CD4-positive, alpha-beta T cell (primary cell): Measurements from ENCODE around the gene HLCS. TPM values are rescaled to one million over a fixed set of nuclear protein-coding genes. Genes with fewer than 3 reads are reported as not detected.

Experiments
- ATAC-seq: fragments of 200-7000 bp; cut with Tn5 transposase; one replicate; pipeline ENCODE4 v1.10.0; 2022; ENCODE audit warnings: mild to moderate bottlenecking; ENCODE audit not compliant: poor library complexity
- CTCF ChIA-PET: fragments of 350-600 bp; sonication (Branson Sonifier 250); formaldehyde crosslinking; loops from one replicate; lab custom pipeline; 2021; ENCODE audit warnings: antibody characterized with exemption, inconsistent platforms; lab: Charles Lee
- POLR2A ChIA-PET: fragments of 350-600 bp; sonication (Branson Sonifier 250); formaldehyde crosslinking; loops from one replicate; lab custom pipeline; 2021; ENCODE audit warnings: antibody characterized with exemption, inconsistent platforms; lab: Charles Lee
- DNase-seq, 14 experiments: peaks; one replicate each; pipeline ENCODE4 v3.0.0-alpha.2; 2013 to 2020; ENCODE audit warnings: mixed read lengths in 2 of 14
- H3K27ac ChIP-seq, 2 donors: one replicate each; pipeline versions ENCODE4 v1.5.1 to v1.7.0; 2013; ENCODE audit warnings: low read length in 2 of 2, low read depth in 1 of 2, mild to moderate bottlenecking in 1 of 2
- H3K27me3 ChIP-seq, 2 experiments: 1 replicate in 1 of 2; 2 replicates in 1 of 2; pipeline versions ENCODE4 v1.6.1 to v1.7.0; 2013; ENCODE audit warnings: low read length in 2 of 2, control low read depth in 1 of 2, mild to moderate bottlenecking in 1 of 2, moderate library complexity in 1 of 2; ENCODE audit not compliant: insufficient read depth in 2 of 2, control insufficient read depth in 1 of 2
- H3K36me3 ChIP-seq: one replicate; pipeline ENCODE4 v1.6.1; 2013; ENCODE audit warnings: low read length, control low read depth; ENCODE audit not compliant: insufficient read depth
- H3K4me1 ChIP-seq: one replicate; pipeline ENCODE4 v1.6.1; 2013; ENCODE audit warnings: low read length, control low read depth; ENCODE audit not compliant: insufficient read depth
- H3K4me3 ChIP-seq: one replicate; pipeline ENCODE4 v1.5.1; 2013; ENCODE audit warnings: mild to moderate bottlenecking, low read length, moderate library complexity
- H3K9me3 ChIP-seq, 2 experiments: 1 replicate in 1 of 2; 2 replicates in 1 of 2; pipeline versions ENCODE4 v1.6.1 to v1.7.0; 2013; ENCODE audit warnings: low read length in 2 of 2, mild to moderate bottlenecking in 2 of 2, control low read depth in 1 of 2, moderate library complexity in 1 of 2; ENCODE audit not compliant: control insufficient read depth in 1 of 2, insufficient read depth in 1 of 2
- H3K27ac Mint-ChIP-seq: one replicate; pipeline ENCODE4 v1.8.0; 2020; ENCODE audit warnings: mixed read lengths
- H3K27me3 Mint-ChIP-seq: one replicate; pipeline ENCODE4 v1.8.0; 2021; ENCODE audit warnings: mixed read lengths
- H3K36me3 Mint-ChIP-seq: one replicate; pipeline ENCODE4 v1.8.0; 2021; ENCODE audit warnings: low read depth, mixed read lengths
- H3K4me1 Mint-ChIP-seq: one replicate; pipeline ENCODE4 v1.8.0; 2021; ENCODE audit warnings: low read depth, mixed read lengths
- H3K4me3 Mint-ChIP-seq: one replicate; pipeline ENCODE4 v1.8.0; 2020; ENCODE audit warnings: mild to moderate bottlenecking, mixed read lengths
- H3K9me3 Mint-ChIP-seq: one replicate; pipeline ENCODE4 v1.8.0; 2020; ENCODE audit warnings: mixed read lengths
- intact Hi-C, 2 experiments: fragments of 100-400 bp; cut with DNase I in 1 of 2; cut with micrococcal nuclease in 1 of 2; formaldehyde crosslinking; loops; one replicate each; pipeline versions ENCODE4 v1.15.1 to v1.9.0; 2023 to 2025; cut with DNase I, micrococcal nuclease
- total RNA-seq, 174 experiments: library from RNA in 2 of 174; stranded (reverse) in 2 of 174; gene quantifications; one replicate each; pipeline ENCODE4 v1.2.3 and lab custom pipeline; 2021 to 2026
- TF ChIP-seq, protein P1 (sequence below): fragments of 200-600 bp; IDR thresholded peaks from one replicate; pipeline ENCODE4 v1.8.0; 2022; ENCODE audit warnings: antibody characterized with exemption, mild to moderate bottlenecking

The HLCS gene
- total RNA-seq, 2 experiments from 2014 or later, result 8.1 to 10.0 TPM

DNA sequence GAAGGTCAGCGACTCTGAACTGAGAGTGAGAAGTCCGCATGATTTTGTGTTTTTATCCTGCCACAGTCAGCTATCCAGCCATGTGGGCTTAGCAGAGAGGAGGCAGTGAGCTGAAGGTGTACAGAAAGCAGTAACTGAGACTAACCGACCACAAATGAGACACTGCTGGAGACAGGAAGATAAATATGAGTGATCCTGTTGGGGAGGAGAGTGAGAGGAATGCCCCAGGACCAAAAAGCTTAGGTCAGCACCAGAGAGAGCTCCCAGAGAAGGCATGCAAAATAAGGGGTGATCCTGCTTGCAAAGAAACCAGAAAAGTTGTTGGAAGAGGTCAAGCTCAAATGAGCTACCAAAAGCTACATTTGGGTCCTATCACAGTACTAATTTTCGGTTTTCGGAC lies 63.7 kb downstream of the HLCS start:
- Mint-ChIP-seq H3K27me3 (no peaks in the 10 kb centered on the region), H3K27ac (no peak overlapping the region), H3K4me3 (no peak overlapping the region), H3K9me3 (no peaks in the 10 kb centered on the region), H3K4me1 (no peaks in the 10 kb centered on the region), H3K36me3 (peaks cover 8% of the 10 kb centered on the region)
- intact Hi-C loops, result no loop called here
- POLR2A ChIA-PET, result no interaction called here
- H3K4me1 ChIP-seq, result no peaks in the 10 kb centered on the region
- no peaks in the 10 kb centered on the region for H3K9me3 ChIP-seq
- H3K27me3 ChIP-seq, result no peaks in the 10 kb centered on the region
- DNase-seq (no peak), ATAC-seq (no peak)
- no peaks in the 10 kb centered on the region for H3K36me3 ChIP-seq
- TF ChIP-seq, protein P1, sequence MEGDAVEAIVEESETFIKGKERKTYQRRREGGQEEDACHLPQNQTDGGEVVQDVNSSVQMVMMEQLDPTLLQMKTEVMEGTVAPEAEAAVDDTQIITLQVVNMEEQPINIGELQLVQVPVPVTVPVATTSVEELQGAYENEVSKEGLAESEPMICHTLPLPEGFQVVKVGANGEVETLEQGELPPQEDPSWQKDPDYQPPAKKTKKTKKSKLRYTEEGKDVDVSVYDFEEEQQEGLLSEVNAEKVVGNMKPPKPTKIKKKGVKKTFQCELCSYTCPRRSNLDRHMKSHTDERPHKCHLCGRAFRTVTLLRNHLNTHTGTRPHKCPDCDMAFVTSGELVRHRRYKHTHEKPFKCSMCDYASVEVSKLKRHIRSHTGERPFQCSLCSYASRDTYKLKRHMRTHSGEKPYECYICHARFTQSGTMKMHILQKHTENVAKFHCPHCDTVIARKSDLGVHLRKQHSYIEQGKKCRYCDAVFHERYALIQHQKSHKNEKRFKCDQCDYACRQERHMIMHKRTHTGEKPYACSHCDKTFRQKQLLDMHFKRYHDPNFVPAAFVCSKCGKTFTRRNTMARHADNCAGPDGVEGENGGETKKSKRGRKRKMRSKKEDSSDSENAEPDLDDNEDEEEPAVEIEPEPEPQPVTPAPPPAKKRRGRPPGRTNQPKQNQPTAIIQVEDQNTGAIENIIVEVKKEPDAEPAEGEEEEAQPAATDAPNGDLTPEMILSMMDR, result no peak
- H3K27ac ChIP-seq, result no peak overlapping the region
- no peak overlapping the region for H3K4me3 ChIP-seq
- CTCF ChIA-PET, result no interaction called here

DNA sequence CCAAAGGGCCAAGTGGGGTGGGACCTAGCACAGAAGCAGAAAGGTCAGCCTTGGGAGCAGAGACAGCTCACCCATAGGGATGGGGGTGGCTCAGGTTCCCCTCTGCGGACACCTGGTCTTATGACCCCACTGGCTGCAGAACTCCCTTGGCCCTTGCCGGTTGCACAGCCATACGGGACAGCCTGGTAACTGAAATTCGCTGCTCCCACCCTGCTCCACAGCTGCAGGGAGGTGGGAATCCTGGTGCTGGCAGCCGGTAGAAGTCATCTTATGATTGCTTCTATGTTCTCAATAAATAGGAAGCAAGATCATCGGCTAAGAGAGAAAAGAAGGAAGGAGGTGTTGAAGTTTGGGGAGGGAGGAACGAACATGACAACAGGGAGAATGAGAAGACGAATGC lies 64.1 kb downstream of the HLCS start:
- ATAC-seq, result no peak
- Mint-ChIP-seq H3K36me3 (peaks cover 13% of the 10 kb centered on the region), H3K9me3 (no peaks in the 10 kb centered on the region), H3K4me1 (no peaks in the 10 kb centered on the region), H3K27ac (no peak overlapping the region), H3K27me3 (no peaks in the 10 kb centered on the region), H3K4me3 (no peak overlapping the region)
- no peak for DNase-seq
- Histone ChIP-seq H3K4me3 (no peak overlapping the region), H3K4me1 (no peaks in the 10 kb centered on the region), H3K27me3 (no peaks in the 10 kb centered on the region), H3K9me3 (no peaks in the 10 kb centered on the region), H3K27ac (no peak overlapping the region), H3K36me3 (no peaks in the 10 kb centered on the region)
- TF ChIP-seq, protein P1, result no peak
- intact Hi-C loops, result no loop called here
- CTCF ChIA-PET, result no interaction called here
- POLR2A ChIA-PET, result no interaction called here

DNA sequence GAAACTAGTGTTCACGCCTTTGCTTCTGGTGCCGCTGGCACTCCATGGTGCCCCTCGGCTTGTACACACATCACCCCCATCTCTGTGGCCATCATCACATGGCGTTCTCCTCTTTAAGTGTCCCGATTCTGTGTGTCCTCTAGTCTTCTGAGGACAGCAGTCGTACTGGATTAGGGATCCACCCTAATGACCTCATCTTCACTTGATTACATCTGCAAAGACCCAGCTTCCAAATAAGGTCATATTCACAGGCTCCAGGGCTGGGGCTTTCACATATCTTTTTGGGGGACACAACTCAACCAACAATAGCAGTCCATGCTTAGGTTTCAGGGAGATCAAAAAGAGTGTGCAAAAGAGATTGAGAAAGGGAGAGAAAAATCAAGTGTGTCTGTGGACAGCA lies 64.9 kb downstream of the HLCS start:
- intact Hi-C loops, result no loop called here
- no peak overlapping the region for H3K27ac Mint-ChIP-seq
- H3K9me3 Mint-ChIP-seq, result no peaks in the 10 kb centered on the region
- peaks cover 2% of the 10 kb centered on the region for H3K36me3 ChIP-seq
- no peaks in the 10 kb centered on the region for H3K4me1 ChIP-seq
- ChIA-PET POLR2A (no interaction called here), CTCF (no interaction called here)
- H3K36me3 Mint-ChIP-seq, result peaks cover 20% of the 10 kb centered on the region
- ATAC-seq (no peak), DNase-seq (no peak)
- TF ChIP-seq, protein P1, result no peak
- no peaks in the 10 kb centered on the region for H3K27me3 Mint-ChIP-seq
- H3K4me3 ChIP-seq, result no peak overlapping the region
- no peak overlapping the region for H3K27ac ChIP-seq
- no peak overlapping the region for H3K4me3 Mint-ChIP-seq
- H3K4me1 Mint-ChIP-seq, result no peaks in the 10 kb centered on the region
- no peaks in the 10 kb centered on the region for H3K27me3 ChIP-seq
- H3K9me3 ChIP-seq, result no peaks in the 10 kb centered on the region
